GM18502 (cell line): Measurements from ENCODE around the gene ARMC12.

Source experiments
- ATAC-seq: cut with Tn5 transposase; IDR thresholded peaks from one replicate; pipeline ENCODE4 v1.9.1; 2021; ENCODE audit warnings: mild to moderate bottlenecking; ENCODE audit not compliant: unreplicated experiment, poor library complexity

Gene ARMC12

DNA sequence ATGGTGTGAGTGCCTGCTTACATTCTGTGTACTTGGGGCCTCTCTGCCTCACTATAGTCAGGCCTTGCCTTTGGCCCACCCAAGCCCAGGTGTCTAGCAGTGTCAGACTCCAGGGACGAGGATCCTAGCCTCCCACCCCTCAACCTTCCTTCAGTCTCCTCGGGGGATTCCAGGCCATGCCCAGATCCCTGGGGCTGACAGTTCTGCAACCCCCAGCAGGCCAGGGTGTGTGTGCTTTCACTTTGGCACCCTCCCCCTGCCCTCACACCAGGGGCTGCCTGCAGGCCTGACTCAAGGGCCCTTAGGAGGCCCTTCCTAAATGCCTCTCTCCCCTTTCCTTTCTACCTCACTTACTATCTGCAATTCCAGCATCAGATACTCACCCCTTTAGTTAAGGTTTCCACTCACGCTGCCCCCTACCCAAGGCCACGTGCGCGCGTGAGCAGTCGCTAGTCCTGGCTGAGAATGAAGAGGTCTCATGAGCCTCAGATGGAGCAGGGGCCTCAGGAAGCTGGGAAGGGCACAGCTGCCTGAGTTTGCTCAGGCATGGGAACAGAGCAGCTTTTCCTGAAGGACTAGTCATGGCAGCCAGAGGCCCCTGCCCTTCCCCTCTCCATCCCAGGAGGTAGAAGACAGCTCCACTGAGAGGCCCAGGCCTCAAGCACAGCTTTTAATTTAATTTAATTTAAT is 61.1 kb downstream of the ARMC12 start:
- no peak for ATAC-seq
